ENCODE measurements around the gene CYB5B.

Gene CYB5B

DNA sequence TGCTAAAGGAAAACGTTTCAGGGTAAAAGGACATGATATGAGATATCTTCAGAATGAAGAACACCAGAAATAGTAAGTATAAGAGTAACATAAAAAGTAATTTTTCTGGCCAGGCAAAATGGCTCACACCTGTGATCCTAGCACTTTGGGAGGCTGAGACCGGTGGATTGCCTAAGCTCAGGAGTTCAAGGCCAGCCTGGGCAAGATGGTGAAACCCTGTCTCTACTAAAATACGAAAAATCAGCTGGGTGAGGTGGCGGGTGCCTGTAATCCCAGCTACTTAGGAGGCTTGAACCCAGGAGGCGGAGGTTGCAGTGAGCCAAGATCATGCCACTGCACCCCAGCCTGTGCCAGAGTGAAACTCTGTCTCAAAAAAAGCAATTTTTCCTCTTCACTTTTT, 84.7 kb downstream of the CYB5B start:
- intact Hi-C loops (cut with DNase I): no loop called here
- DNase-seq: no peak

GRCh38 chr16:69511651-69512050, 87.2 kb downstream of the CYB5B start:
- no peak for DNase-seq
- intact Hi-C loops (cut with DNase I): no loop called here

DNA sequence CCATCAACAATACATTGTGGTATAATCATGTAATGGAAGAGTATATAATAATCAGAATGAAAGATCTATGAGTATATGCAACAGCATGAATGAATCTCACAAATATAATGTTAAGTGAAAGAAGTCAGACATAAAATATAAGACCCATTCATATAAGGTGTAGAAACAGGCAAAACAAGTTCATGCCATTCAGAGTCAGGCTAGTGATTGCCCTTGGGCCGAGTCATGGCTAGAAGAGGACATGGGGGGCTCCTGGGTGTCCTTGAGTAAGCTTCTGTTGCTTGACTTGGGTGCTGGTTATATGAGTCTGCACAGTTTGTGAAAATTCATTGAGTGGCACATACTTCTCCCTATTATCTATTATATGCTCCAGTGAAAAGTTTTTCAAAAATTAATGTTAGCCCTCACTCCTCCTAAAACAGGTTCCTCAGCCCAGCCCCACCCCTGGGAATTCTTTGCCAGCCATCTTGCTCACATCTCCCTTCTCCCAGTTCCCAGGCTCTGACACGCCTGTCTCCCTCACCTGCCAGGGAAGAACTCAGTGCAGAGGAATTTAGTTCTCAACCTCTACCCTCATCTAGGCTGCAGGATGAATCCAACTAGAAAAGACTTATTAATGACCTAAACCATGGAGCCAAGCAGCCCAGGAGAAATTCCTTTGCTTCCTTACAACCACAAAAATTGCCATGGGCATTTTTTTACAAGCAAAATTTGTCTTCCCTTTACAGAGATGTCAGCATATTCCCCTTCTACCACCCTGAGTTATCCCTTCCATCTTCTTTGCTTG, 89.0 kb downstream of the CYB5B start:
- intact Hi-C loops (cut with DNase I): no loop called here
- no peak for DNase-seq

DNA sequence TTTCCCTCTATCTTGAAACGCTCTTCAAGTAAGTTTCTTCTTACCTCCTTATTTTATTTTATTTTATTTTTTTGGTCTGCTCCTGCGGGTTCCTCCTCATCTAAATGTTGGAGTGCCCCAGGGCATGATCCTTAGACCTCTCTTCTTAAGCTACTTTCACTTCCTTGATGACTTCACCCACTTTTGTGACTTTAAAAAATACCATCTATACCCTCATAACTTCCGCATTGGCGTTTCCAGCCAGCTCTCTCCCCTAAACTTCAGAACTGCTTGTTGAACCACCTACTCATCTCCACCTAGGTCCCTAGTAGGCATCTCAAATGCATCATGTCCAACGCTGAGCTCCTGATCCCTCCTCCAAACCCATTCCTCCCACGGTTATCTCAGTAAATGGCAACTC, 89.9 kb downstream of the CYB5B start:
- intact Hi-C loops (cut with DNase I): no loop called here
- DNase-seq: no peak

Measured in posterior cingulate gyrus (tissue), 11 donors.